Lower lobe of right lung (tissue), 2 donors: ENCODE measurements around the gene CLN6. TPM values are rescaled to one million over a fixed set of nuclear protein-coding genes. Genes with fewer than 3 reads are reported as not detected.

Experiments used
- ATAC-seq, 2 donors: fragments of 200-7000 bp; cut with Tn5 transposase; one replicate each; pipeline ENCODE4 v1.9.1; 2020 to 2022; ENCODE audit warnings: mild to moderate bottlenecking in 2 of 2, moderate library complexity in 2 of 2
- DNase-seq: peaks from one replicate; pipeline ENCODE4 v3.0.0-alpha.2; 2020
- H3K27ac ChIP-seq: fragments of 200-600 bp; one replicate; pipeline ENCODE4 v1.8.0; 2022
- H3K27me3 ChIP-seq: fragments of 200-600 bp; one replicate; pipeline ENCODE4 v1.8.0; 2022; ENCODE audit warnings: low read depth
- H3K36me3 ChIP-seq: fragments of 200-600 bp; one replicate; pipeline ENCODE4 v1.8.0; 2022; ENCODE audit warnings: mild to moderate bottlenecking
- H3K4me1 ChIP-seq: fragments of 200-600 bp; one replicate; pipeline ENCODE4 v1.8.0; 2022
- H3K4me3 ChIP-seq: fragments of 200-600 bp; one replicate; pipeline ENCODE4 v1.8.0; 2022; ENCODE audit warnings: mild to moderate bottlenecking
- H3K9me3 ChIP-seq: fragments of 200-600 bp; one replicate; pipeline ENCODE4 v1.8.0; 2022
- intact Hi-C: fragments of 100-400 bp; cut with DNase I; formaldehyde crosslinking; loops from one replicate; pipeline ENCODE4 v1.11.0; 2022
- total RNA-seq: library from RNA; stranded (reverse); fragmentation: NEBNext Ultra II Directional; extraction: Animal tissue kit (Norgen Biotek cat#: 25700); gene quantifications from one replicate; pipeline ENCODE4 v1.2.1, GENCODE V29; 2021
- TF ChIP-seq, protein P1 (sequence below): fragments of 200-600 bp; IDR thresholded peaks from one replicate; pipeline ENCODE4 v1.8.0; 2022; ENCODE audit warnings: antibody characterized with exemption, mild to moderate bottlenecking
- donor health status: DM: no; HTN: yes; CAD: no; lungs with severe emphysema.

Gene CLN6
- total RNA-seq, 1 donor from 2014 or later: 37.9 TPM

GRCh38 chr15:68271854-68272471, 42.4 kb upstream of the CLN6 start:
- no peak for ATAC-seq
- no peaks in the 10 kb centered on the region for H3K9me3 ChIP-seq
- H3K27ac ChIP-seq: peak overlapping the region; percentile 28
- no peaks in the 10 kb centered on the region for H3K36me3 ChIP-seq
- no peaks in the 10 kb centered on the region for H3K27me3 ChIP-seq
- TF ChIP-seq, protein P1, sequence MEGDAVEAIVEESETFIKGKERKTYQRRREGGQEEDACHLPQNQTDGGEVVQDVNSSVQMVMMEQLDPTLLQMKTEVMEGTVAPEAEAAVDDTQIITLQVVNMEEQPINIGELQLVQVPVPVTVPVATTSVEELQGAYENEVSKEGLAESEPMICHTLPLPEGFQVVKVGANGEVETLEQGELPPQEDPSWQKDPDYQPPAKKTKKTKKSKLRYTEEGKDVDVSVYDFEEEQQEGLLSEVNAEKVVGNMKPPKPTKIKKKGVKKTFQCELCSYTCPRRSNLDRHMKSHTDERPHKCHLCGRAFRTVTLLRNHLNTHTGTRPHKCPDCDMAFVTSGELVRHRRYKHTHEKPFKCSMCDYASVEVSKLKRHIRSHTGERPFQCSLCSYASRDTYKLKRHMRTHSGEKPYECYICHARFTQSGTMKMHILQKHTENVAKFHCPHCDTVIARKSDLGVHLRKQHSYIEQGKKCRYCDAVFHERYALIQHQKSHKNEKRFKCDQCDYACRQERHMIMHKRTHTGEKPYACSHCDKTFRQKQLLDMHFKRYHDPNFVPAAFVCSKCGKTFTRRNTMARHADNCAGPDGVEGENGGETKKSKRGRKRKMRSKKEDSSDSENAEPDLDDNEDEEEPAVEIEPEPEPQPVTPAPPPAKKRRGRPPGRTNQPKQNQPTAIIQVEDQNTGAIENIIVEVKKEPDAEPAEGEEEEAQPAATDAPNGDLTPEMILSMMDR: no peak
- DNase-seq: no peak
- no peak overlapping the region for H3K4me3 ChIP-seq
- intact Hi-C loops: no loop called here
- H3K4me1 ChIP-seq: peaks cover 33% of the 10 kb centered on the region

DNA sequence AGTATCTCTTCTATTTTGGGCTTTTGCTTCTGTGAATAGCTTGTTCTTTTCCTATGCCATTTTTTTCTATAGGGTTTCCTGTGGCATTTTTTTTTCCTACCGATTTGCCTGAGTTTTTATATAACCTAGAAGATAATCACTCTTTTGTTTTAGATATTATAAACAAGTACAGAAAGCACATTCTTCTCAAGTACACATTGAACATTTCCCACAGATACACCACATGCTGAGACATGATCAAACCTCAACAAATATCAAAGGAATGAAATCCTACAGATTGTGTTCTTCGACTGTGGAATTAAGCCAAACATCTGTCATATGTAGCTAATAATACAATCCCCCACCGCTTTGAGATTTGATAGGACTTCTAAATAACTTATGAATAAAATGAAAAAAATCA, 38.9 kb upstream of the CLN6 start:
- Histone ChIP-seq H3K9me3 (no peaks in the 10 kb centered on the region), H3K27ac (no peak overlapping the region), H3K36me3 (no peaks in the 10 kb centered on the region), H3K4me3 (no peak overlapping the region), H3K27me3 (no peaks in the 10 kb centered on the region), H3K4me1 (peaks cover 12% of the 10 kb centered on the region)
- intact Hi-C loops: no loop called here
- DNase-seq (no peak), ATAC-seq (no peak)
- TF ChIP-seq, protein P1: no peak

DNA sequence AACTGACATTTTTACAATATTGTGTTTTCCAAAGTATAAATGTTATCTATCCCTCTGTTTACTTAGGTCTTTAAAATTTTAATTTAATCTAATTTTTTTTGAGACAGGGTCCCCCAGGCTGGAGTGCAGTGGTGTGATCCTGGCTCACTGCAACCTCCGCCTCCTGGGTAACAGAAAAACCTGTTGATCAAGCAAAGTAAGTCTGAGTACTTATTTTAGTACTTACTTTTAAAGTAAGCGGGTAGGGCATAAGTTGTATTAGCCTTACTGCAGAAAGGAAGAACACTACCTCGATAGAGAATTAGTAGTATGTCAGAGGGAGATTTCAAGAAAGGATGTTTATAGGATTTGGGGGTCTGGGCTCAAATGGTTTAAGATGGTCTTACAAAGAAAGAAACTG, 36.1 kb upstream of the CLN6 start:
- DNase-seq (no peak), ATAC-seq (no peak)
- no peaks in the 10 kb centered on the region for H3K27me3 ChIP-seq

DNA sequence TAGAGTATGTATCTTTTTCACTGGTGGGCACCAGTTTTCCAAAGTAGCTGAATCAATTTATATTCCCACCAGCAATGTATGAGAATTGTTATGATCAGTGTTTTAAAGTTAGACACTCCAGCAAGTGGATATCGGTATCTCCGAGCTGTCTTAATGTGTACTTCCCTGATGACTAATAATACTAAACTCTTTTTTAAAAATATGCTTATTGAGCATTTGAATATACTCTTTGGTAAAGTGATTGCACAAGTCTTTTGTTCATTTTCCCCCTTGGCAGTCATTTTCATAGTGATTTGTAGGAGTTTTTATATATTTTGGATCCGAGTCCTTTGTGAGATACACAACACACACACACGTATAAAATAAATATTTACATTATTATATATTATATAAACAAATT, 35.6 kb upstream of the CLN6 start:
- Histone ChIP-seq H3K36me3 (no peaks in the 10 kb centered on the region), H3K9me3 (no peaks in the 10 kb centered on the region), H3K4me3 (no peak overlapping the region), H3K27ac (no peak overlapping the region), H3K4me1 (no peaks in the 10 kb centered on the region), H3K27me3 (no peaks in the 10 kb centered on the region)
- no peak for ATAC-seq
- TF ChIP-seq, protein P1: no peak
- no peak for DNase-seq
- intact Hi-C loops: no loop called here

More for the DNA sequence above, 36.1 kb upstream of the CLN6 start:
- TF ChIP-seq, protein P1: no peak
- no peaks in the 10 kb centered on the region for H3K4me1 ChIP-seq
- intact Hi-C loops: no loop called here
- no peak overlapping the region for H3K4me3 ChIP-seq
- H3K27ac ChIP-seq: no peak overlapping the region
- no peaks in the 10 kb centered on the region for H3K36me3 ChIP-seq
- H3K9me3 ChIP-seq: no peaks in the 10 kb centered on the region

DNA sequence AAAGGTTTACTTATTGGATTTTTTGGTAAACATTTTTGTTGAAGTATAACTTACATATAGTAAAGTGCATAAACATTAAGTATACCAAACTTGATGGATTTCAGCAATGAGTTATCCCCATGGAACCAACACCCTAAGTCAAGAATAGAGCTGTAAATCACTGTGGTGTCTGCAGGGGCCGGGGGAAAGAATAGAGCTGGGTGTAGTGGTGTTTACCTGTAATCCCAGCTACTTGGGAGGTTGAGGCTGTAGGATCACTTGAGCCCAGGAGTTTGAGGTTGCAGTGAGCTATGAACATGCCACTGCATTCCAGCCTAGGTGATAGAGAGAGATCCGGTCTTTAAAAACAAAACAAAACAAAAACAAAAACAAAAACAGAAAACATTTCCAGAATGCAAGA, 34.8 kb upstream of the CLN6 start:
- H3K4me3 ChIP-seq: no peak overlapping the region
- H3K27me3 ChIP-seq: no peaks in the 10 kb centered on the region
- no peak overlapping the region for H3K27ac ChIP-seq
- no peaks in the 10 kb centered on the region for H3K9me3 ChIP-seq
- H3K36me3 ChIP-seq: no peaks in the 10 kb centered on the region
- intact Hi-C loops: no loop called here
- TF ChIP-seq, protein P1: no peak
- DNase-seq (no peak), ATAC-seq (no peak)
- no peaks in the 10 kb centered on the region for H3K4me1 ChIP-seq
